ENCODE results near the gene KLK12. TPM values are rescaled to one million over a fixed set of nuclear protein-coding genes. Genes with fewer than 3 reads are reported as not detected.
A peak's percentile ranks its signal among the peaks of the same experiment; 100 is the strongest.

KLK12 gene
- total and polyA plus RNA-seq, 2 experiments from 2014 or later = not detected

DNA sequence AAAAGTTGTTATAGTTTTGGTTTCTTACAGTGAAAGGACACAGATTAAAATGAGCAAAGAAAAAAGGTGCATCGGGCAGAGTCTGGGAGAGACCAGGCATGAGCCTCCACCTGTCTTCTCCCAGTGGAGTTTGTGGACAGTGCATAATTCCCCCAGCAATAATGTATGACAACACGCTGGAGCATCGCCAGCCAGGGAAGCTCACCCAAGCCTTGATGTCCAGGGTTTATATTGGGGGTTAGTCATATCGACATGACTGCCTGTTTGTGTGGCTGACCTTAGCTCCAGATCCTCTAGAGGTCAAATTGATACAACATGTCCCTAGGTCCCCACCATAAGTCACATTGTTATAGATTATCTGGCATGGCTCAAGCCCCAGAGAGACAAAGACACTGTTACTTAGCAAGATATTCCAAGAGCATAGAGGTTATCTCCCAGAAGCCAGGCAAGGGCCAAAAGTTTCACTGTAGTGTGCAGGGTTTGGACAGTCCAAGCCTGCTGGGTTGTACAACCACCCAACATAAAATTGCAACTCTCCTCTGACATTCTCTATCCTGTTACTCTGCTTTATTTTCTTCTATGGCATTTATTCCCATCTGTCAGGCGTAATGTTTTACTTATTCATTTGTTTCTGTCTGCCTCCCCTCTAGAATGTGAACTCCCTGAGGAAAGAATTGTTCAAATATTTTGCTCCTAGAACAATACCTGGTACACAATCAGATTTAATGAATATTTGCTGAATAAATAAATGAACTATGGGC lies 35.7 kb upstream of the KLK12 start:
- no peaks in the 10 kb centered on the region for H3F3A ChIP-seq (ENCODE audit: insufficient read depth)
- no peak for TF ChIP-seq EZH2 (IDR thresholded peaks at IDR 0.05; ENCODE audit: insufficient read depth, poor library complexity, severe bottlenecking)
- TF ChIP-seq EZH2phosphoT487 (IDR thresholded peaks at IDR 0.05; ENCODE audit: insufficient read depth, low read depth) = no peak
- DNase-seq = no peak
- no peaks in the 10 kb centered on the region for H4K20me1 ChIP-seq (ENCODE audit: insufficient read depth)
- H3K4me3 ChIP-seq = no peak overlapping the region
- H3K36me3 ChIP-seq (ENCODE audit: low read depth) = no peaks in the 10 kb centered on the region
- H3K79me2 ChIP-seq (ENCODE audit: insufficient read depth) = no peaks in the 10 kb centered on the region
- H3K27ac ChIP-seq = no peak overlapping the region
- WGBS, 2 experiments (ENCODE audit: low coverage in 1 of 2, low lambda C conversion rate in 2 of 2, missing lambda C conversion rate in 2 of 2) = 29 to 35% methylated on average over 5 of the region's 5 CpGs
- no peak overlapping the region for H3K4me2 ChIP-seq (ENCODE audit: unreplicated experiment)
- no peaks in the 10 kb centered on the region for H3K9me2 ChIP-seq (ENCODE audit: insufficient read depth)
- H3K9me3 ChIP-seq (ENCODE audit: low read depth) = no peaks in the 10 kb centered on the region
- H3K4me1 ChIP-seq (ENCODE audit: insufficient read depth) = no peaks in the 10 kb centered on the region
- H3K9ac ChIP-seq = no peak overlapping the region
- no peaks in the 10 kb centered on the region for H3K27me3 ChIP-seq (replicated peaks; ENCODE audit: insufficient read depth)
- in situ Hi-C loops (cut with MboI) = no loop called here
- H2AFZ ChIP-seq = no peak overlapping the region

DNA sequence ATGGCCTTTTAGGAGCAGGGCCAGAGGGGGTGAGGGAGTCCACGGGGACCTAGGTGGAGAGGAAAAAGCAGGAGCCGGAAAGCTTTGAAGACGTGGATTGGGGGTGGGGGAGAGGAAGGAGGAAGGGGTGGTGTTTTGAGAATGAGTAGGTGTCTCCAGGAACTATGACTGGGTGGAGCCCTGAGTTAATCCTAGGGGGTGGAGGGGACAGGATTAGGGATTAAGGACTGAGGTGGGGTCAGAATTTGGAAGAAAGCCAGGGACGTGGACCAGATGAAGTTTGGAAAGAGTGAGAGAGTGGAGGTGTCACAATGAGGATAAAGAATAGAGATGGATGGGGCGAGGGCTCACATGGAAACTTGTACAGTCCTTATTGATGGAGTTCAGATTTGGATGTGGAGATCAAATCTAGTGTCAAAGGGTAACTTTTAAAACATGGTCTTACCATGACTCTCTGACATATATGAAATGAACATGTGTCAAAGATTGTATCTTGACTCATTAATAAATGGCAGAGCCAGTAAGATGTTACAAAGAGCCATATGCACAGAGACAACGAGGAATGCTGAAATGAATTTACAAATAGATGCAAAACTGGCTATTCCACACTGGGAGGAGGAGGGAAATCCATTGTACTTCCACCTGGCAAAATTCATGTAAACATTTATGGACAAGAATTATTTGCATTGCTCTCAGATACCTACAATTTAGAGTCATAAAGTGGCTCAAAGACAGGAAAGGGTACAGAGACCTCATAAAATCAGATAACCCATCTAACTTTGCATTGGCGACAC lies 31.8 kb upstream of the KLK12 start:
- H3K79me2 ChIP-seq (ENCODE audit: insufficient read depth) = no peaks in the 10 kb centered on the region
- no peaks in the 10 kb centered on the region for H3F3A ChIP-seq (ENCODE audit: insufficient read depth)
- H4K20me1 ChIP-seq (ENCODE audit: insufficient read depth) = no peaks in the 10 kb centered on the region
- no peak overlapping the region for H3K4me3 ChIP-seq
- no peaks in the 10 kb centered on the region for H3K9me3 ChIP-seq (ENCODE audit: low read depth)
- no peaks in the 10 kb centered on the region for H3K36me3 ChIP-seq (ENCODE audit: low read depth)
- H2AFZ ChIP-seq = no peak overlapping the region
- no peaks in the 10 kb centered on the region for H3K4me1 ChIP-seq (ENCODE audit: insufficient read depth)
- no peaks in the 10 kb centered on the region for H3K27me3 ChIP-seq (replicated peaks; ENCODE audit: insufficient read depth)
- in situ Hi-C loops (cut with MboI) = no loop called here
- H3K27ac ChIP-seq = no peak overlapping the region
- TF ChIP-seq EZH2phosphoT487 (IDR thresholded peaks at IDR 0.05; ENCODE audit: insufficient read depth, low read depth) (no peak), EZH2 (IDR thresholded peaks at IDR 0.05; ENCODE audit: insufficient read depth, poor library complexity, severe bottlenecking) (no peak)
- WGBS, 2 experiments (ENCODE audit: low coverage in 1 of 2, low lambda C conversion rate in 2 of 2, missing lambda C conversion rate in 2 of 2) = 34 to 37% methylated on average over 7 of the region's 7 CpGs
- no peak overlapping the region for H3K4me2 ChIP-seq (ENCODE audit: unreplicated experiment)
- H3K9me2 ChIP-seq (ENCODE audit: insufficient read depth) = no peaks in the 10 kb centered on the region
- no peak overlapping the region for H3K9ac ChIP-seq
- no peak for DNase-seq

DNA sequence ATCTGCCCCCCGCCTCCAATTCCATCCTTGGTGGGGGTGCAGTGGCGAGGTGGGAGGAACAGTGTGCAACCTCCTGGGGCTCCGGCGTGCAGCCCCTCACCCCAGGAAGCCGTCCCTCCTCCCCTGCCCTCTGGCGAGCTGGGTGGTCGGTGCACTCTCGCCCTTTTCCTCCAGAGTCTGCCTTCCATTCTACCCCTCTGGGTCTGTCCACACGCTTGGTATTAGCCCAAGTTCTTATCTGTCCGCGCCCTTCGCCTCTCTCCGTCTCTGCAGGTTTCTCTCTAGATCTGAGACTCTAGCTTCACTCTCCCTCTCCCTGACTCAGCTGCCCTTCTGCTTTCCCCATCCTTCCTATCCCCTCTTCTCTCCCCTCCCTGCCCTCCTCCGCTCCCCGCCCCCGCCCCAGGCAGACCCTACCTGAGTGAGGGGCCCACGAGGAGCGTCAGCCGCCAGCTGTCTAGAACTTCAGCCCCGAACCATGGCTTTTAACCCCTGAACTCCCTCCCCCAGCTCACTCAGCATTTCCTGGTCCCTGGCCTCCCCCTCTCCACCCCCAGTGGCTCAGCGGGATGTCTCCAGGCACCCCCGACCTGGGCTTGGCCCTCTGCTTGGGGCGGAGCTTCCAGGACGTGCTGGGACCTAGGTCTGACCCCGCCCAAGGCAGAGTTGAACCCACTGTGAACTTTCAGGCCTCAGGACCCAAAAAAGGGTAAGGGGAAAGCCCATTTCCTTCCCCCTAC lies 30.6 kb upstream of the KLK12 start:
- no peaks in the 10 kb centered on the region for H3K36me3 ChIP-seq (ENCODE audit: low read depth)
- 3 to 5% methylated on average over 20 to 25 of the region's 25 CpGs for WGBS, 2 experiments (ENCODE audit: low coverage in 1 of 2, low lambda C conversion rate in 2 of 2, missing lambda C conversion rate in 2 of 2)
- H3F3A ChIP-seq (ENCODE audit: insufficient read depth) = no peaks in the 10 kb centered on the region
- H3K4me1 ChIP-seq (ENCODE audit: insufficient read depth) = no peaks in the 10 kb centered on the region
- H3K27me3 ChIP-seq (replicated peaks; ENCODE audit: insufficient read depth) = no peaks in the 10 kb centered on the region
- DNase-seq = no peak
- no peak overlapping the region for H3K4me2 ChIP-seq (ENCODE audit: unreplicated experiment)
- H3K9me2 ChIP-seq (ENCODE audit: insufficient read depth) = no peaks in the 10 kb centered on the region
- H3K79me2 ChIP-seq (ENCODE audit: insufficient read depth) = no peaks in the 10 kb centered on the region
- no peaks in the 10 kb centered on the region for H4K20me1 ChIP-seq (ENCODE audit: insufficient read depth)
- no peak overlapping the region for H3K4me3 ChIP-seq
- TF ChIP-seq EZH2phosphoT487 (IDR thresholded peaks at IDR 0.05; ENCODE audit: insufficient read depth, low read depth) (no peak), EZH2 (IDR thresholded peaks at IDR 0.05; ENCODE audit: insufficient read depth, poor library complexity, severe bottlenecking) (no peak)
- H3K9ac ChIP-seq = no peak overlapping the region
- in situ Hi-C loops (cut with MboI) = no loop called here
- no peaks in the 10 kb centered on the region for H3K9me3 ChIP-seq (ENCODE audit: low read depth)
- H2AFZ ChIP-seq = 0 out of 2 replicates have a peak overlapping the region, but pooled peaks have one; percentile 45
- no peak overlapping the region for H3K27ac ChIP-seq

DNA sequence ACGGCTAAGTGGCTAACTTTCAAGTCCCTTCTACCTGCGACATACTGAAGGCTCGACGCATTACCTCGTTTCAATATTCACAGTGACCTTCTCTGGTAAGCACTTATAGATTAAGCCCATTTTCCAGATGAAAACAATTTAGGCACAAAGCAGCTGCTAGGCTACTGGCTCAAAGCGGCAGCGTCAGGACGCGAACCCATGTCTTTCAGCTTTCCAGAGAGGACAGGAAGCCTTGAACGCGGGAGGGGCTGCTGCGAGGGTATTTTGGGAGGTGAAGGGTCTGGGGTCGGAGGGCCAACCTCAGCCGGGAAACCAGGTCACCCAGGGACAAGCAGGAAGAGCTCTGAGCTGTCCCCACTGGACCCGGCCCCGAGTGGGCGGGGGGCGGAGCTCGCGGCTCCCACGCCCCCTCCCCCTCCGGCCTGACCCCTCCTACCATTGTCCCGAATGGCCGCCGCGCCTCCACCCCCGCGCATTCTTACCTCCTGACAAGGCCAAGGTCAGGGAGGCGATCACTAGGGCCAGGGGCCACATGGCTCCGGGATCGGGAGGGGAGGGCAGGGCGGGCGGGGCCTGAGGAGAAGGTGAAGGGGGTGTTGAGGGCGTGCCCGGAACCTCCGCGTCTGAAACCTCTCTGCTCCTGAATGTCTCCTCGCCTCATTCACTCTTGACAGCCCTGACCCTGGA lies 29.9 kb upstream of the KLK12 start, which contains the start of gene KLK13:
Gene KLK13 (minus strand): TSS at position 559 of the 687 bp plus-strand sequence. CDS start 25 bp downstream, at position 534.
- peak within 1 kb of the TSS; percentile 37; the same call in 1 of the 2 replicates for H3K4me3 ChIP-seq
- TF ChIP-seq EZH2 (IDR thresholded peaks at IDR 0.05; ENCODE audit: insufficient read depth, poor library complexity, severe bottlenecking) = no peak
- TF ChIP-seq EZH2phosphoT487 (IDR thresholded peaks at IDR 0.05; ENCODE audit: insufficient read depth, low read depth) = no peak
- no peaks in the 10 kb centered on the region for H3F3A ChIP-seq (ENCODE audit: insufficient read depth)
- H3K4me1 ChIP-seq (ENCODE audit: insufficient read depth) = no peaks in the 10 kb centered on the region
- H3K36me3 ChIP-seq (ENCODE audit: low read depth) = no peaks in the 10 kb centered on the region
- in situ Hi-C loops (cut with MboI) = no loop called here
- no peaks in the 10 kb centered on the region for H3K9me2 ChIP-seq (ENCODE audit: insufficient read depth)
- peak within 1 kb of the TSS; percentile 45 for H2AFZ ChIP-seq
- no peak within 1 kb of the TSS for H3K27ac ChIP-seq
- H3K79me2 ChIP-seq (ENCODE audit: insufficient read depth) = no peaks in the 10 kb centered on the region
- DNase-seq = peak; percentile 18
- no peak within 1 kb of the TSS for H3K4me2 ChIP-seq (ENCODE audit: unreplicated experiment)
- no peaks in the 10 kb centered on the region for H3K9me3 ChIP-seq (ENCODE audit: low read depth)
- H4K20me1 ChIP-seq (ENCODE audit: insufficient read depth) = no peaks in the 10 kb centered on the region
- 12 to 29% methylated on average over 16 to 38 of the region's 38 CpGs for WGBS, 2 experiments (ENCODE audit: low coverage in 1 of 2, low lambda C conversion rate in 2 of 2, missing lambda C conversion rate in 2 of 2)
- H3K9ac ChIP-seq = no peak within 1 kb of the TSS
- no peaks in the 10 kb centered on the region for H3K27me3 ChIP-seq (replicated peaks; ENCODE audit: insufficient read depth)

Data from GM23248 (cell line).